HepG2 (cell line): ENCODE results near the gene EFNA2. TPM values are rescaled to one million over a fixed set of nuclear protein-coding genes. Genes with fewer than 3 reads are reported as not detected.

Source experiments
- ATAC-seq: fragments of 200-7000 bp; cut with Tn5 transposase; 3 replicates; pipeline ENCODE4 v1.9.1; 2020; ENCODE audit warnings: mild to moderate bottlenecking, moderate library complexity
- BruUV-seq: library from RNA; stranded (reverse); fragments of 400-500 nt; replicated peaks from 2 replicates; lab custom pipeline; 2021; lab: Mats Ljungman, UMichigan
- CTCF ChIA-PET: fragments of 300-600 bp; formaldehyde crosslinking; extraction: SDS; loops from one replicate; lab custom pipeline; 2021; ENCODE audit warnings: low total read pairs, inconsistent platforms, low intra/inter-chr PET ratio; lab: Yijun Ruan, JAX
- POLR2A ChIA-PET: fragments of 350-600 bp; sonication (Branson Sonifier 250); formaldehyde crosslinking; loops from one replicate; lab custom pipeline; 2020; ENCODE audit warnings: antibody characterized with exemption, inconsistent platforms; lab: Yijun Ruan, JAX
- DNase-seq: peaks from one replicate; pipeline ENCODE4 v3.0.0-alpha.2; 2015; ENCODE audit warnings: low spot score
- FAIRE-seq: peaks from 3 replicates; lab custom pipeline; 2011; peaks lifted over from hg19 to GRCh38; lab: Jason Lieb, UNC
- H2AFZ ChIP-seq: one replicate; pipeline ENCODE4 v1.6.1; 2011; ENCODE audit warnings: low read length, inconsistent platforms
- H3K27ac ChIP-seq: fragments of 300-600 bp; 3 replicates; pipeline ENCODE4 v1.8.0; 2011; ENCODE audit warnings: mixed run types, mild to moderate bottlenecking, mixed read lengths, low read length, inconsistent platforms; ENCODE audit not compliant: insufficient read depth; ENCODE audit errors: extremely low read length
- H3K27me3 ChIP-seq, 2 experiments: fragments of 200-600 bp in 1 of 2; 2 replicates in 1 of 2; 3 replicates in 1 of 2; pipeline versions ENCODE4 v1.6.0 to v1.8.0; 2011; ENCODE audit warnings: low read length in 2 of 2, mild to moderate bottlenecking in 2 of 2, moderate library complexity in 2 of 2, inconsistent platforms in 1 of 2; ENCODE audit not compliant: insufficient read depth in 2 of 2, control insufficient read depth in 1 of 2
- H3K36me3 ChIP-seq, 2 experiments: fragments of 200-600 bp in 1 of 2; replicated peaks in 1 of 2; 2 replicates in 1 of 2; 3 replicates in 1 of 2; pipeline versions ENCODE4 v1.5.1 to v1.8.0; 2011; ENCODE audit warnings: low read length in 2 of 2, inconsistent platforms in 1 of 2; ENCODE audit not compliant: insufficient read depth in 2 of 2, control insufficient read depth in 1 of 2
- H3K4me1 ChIP-seq: 2 replicates; pipeline ENCODE4 v1.5.1; 2012; ENCODE audit warnings: low read length, inconsistent platforms; ENCODE audit not compliant: insufficient read depth
- H3K4me2 ChIP-seq: 2 replicates; pipeline ENCODE4 v1.6.0; 2011; ENCODE audit warnings: low read depth, low read length, inconsistent platforms
- H3K4me3 ChIP-seq, 3 experiments: fragments of 200-600 bp in 1 of 3; sonication (generic), shearing (Covaris generic) in 1 of 3; replicated peaks in 1 of 3; 2 replicates each; pipeline ENCODE4 v1.5.1; 2011 to 2016; ENCODE audit warnings: low read length in 3 of 3, inconsistent platforms in 2 of 3, low read depth in 2 of 3, mild to moderate bottlenecking in 2 of 3, control low read depth in 1 of 3, mixed read lengths in 1 of 3; ENCODE audit not compliant: insufficient read depth in 1 of 3
- H3K79me2 ChIP-seq: one replicate; pipeline ENCODE4 v1.6.1; 2011; ENCODE audit warnings: low read length, inconsistent platforms; ENCODE audit not compliant: insufficient read depth
- H3K9ac ChIP-seq: 2 replicates; pipeline ENCODE4 v1.6.0; 2011; ENCODE audit warnings: mild to moderate bottlenecking, low read depth, low read length, inconsistent platforms; ENCODE audit not compliant: insufficient read depth
- H3K9me3 ChIP-seq: 2 replicates; pipeline ENCODE4 v1.5.1; 2012; ENCODE audit warnings: mild to moderate bottlenecking, low read length
- H4K20me1 ChIP-seq: 2 replicates; pipeline ENCODE4 v1.6.0; 2011; ENCODE audit warnings: inconsistent platforms, mild to moderate bottlenecking, low read length, moderate library complexity; ENCODE audit not compliant: insufficient read depth
- HOXD1 ChIP-seq: sonication (generic); formaldehyde crosslinking; IDR thresholded peaks from 2 replicates; pipeline ENCODE4 v1.5.0; 2020; ENCODE audit warnings: missing genetic modification reagents
- PTBP1 ChIP-seq: fragments of 200-400 bp; formaldehyde crosslinking; IDR thresholded peaks from 2 replicates; pipeline ENCODE4 v1.6.1; 2018; ENCODE audit warnings: low read length, low read depth; ENCODE audit not compliant: poor library complexity, severe bottlenecking
- SMYD3 ChIP-seq: sonication (generic); formaldehyde crosslinking; IDR thresholded peaks from 2 replicates; pipeline ENCODE4 v1.8.1; 2023; ENCODE audit warnings: mild to moderate bottlenecking, missing genetic modification reagents
- THYN1 ChIP-seq: sonication (generic); formaldehyde crosslinking; IDR thresholded peaks from 2 replicates; pipeline ENCODE4 v1.8.1; 2023; ENCODE audit warnings: low read depth, mild to moderate bottlenecking, moderate library complexity, missing genetic modification reagents, borderline replicate concordance
- ZNF367 ChIP-seq: sonication (generic); formaldehyde crosslinking; IDR thresholded peaks from 2 replicates; pipeline ENCODE4 v1.4.0; 2020; ENCODE audit warnings: missing genetic modification reagents, borderline replicate concordance
- ZNF597 ChIP-seq: sonication (generic); formaldehyde crosslinking; IDR thresholded peaks from 2 replicates; pipeline ENCODE4 v1.5.0; 2020; ENCODE audit warnings: missing genetic modification reagents
- WGBS: methylation state at CpG from one replicate; pipeline ENCODE4 v1.1.6; 2017; ENCODE audit warnings: low lambda C conversion rate; 5-methylcytosine and 5-hydroxymethylcytosine counted together
- in situ Hi-C: cut with HindIII; loops from 2 replicates; pipeline ENCODE4 v1.10.0; 2017; ENCODE audit warnings: low pct_unique_long_range_greater_than_20kb; ENCODE audit not compliant: extremely low pct_ligation_motif_present
- intact Hi-C: fragments of 100-400 bp; cut with micrococcal nuclease; formaldehyde crosslinking; loops from one replicate; pipeline ENCODE4 v1.10.0; 2022; ENCODE audit not compliant: unreplicated experiment
- polyA plus RNA-seq, 8 experiments: library from polyadenylated mRNA; depleted of rRNA in 3 of 8; stranded (reverse) in 7 of 8; unstranded in 1 of 8; fragments of >200 nt; fragmentation: Illumina TruSeq in 4 of 8; extraction: Trizol in 4 of 8; gene quantifications; 2 replicates each; pipeline versions ENCODE4 v1.2.1 to v1.2.3, GENCODE V29; 2011 to 2016; ENCODE audit warnings: low read depth in 4 of 8, missing spikeins in 1 of 8, mixed read lengths in 1 of 8; ENCODE audit not compliant: insufficient read depth in 1 of 8
- total RNA-seq, 5 experiments: library from RNA; depleted of rRNA; stranded (reverse); fragments of >200 nt; fragmentation: Illumina TruSeq; extraction: Trizol; gene quantifications; 2 replicates each; pipeline ENCODE4 v1.2.3, GENCODE V29; 2016; ENCODE audit warnings: low read depth in 1 of 5
- TF ChIP-seq, protein P1 (sequence below): sonication (generic); formaldehyde crosslinking; IDR thresholded peaks from 2 replicates; pipeline ENCODE4 v1.4.0; 2020; ENCODE audit warnings: missing genetic modification reagents

Gene EFNA2
- total and polyA plus RNA-seq, 2 of the 13 experiments (the other 11 are each of a cell fraction or from before 2014, with no cell fraction given) = 6.0 to 9.9 TPM

GRCh38 chr19:1239420-1239795 lies 46.3 kb upstream of the EFNA2 start:
- intact Hi-C loops = no loop called here
- CTCF ChIA-PET = interaction anchor here (1.1 to 2.2 kb wide), 2 partner anchors 18 to 21 kb away, joined by 3 to 17 read pairs; no protein-coding TSS in a partner anchor
- H3K36me3 ChIP-seq = peaks cover 0 to 1% of the 10 kb centered on the region in 2 experiments; a peak in 1 of 5 replicates
- peak overlapping the region; percentile 81 for H3K4me2 ChIP-seq
- no peaks in the 10 kb centered on the region for H3K9me3 ChIP-seq
- ATAC-seq (no peak), FAIRE-seq (no peak), DNase-seq (no peak)
- peaks cover 45% of the 10 kb centered on the region for H3K4me1 ChIP-seq
- peak overlapping the region; percentile 21 for H3K27ac ChIP-seq
- no peak overlapping the region for H2AFZ ChIP-seq
- POLR2A ChIA-PET = interaction anchor here (0.9 to 10.1 kb wide), 6 partner anchors 14 to 141 kb away, joined by 3 to 469 read pairs (median 4); partner anchors contain the start of gene CIRBP
- TF ChIP-seq SMYD3 (CRISPR knock-in tag) (no peak), HOXD1 (CRISPR knock-in tag) (no peak), ZNF367 (CRISPR knock-in tag) (no peak), THYN1 (CRISPR knock-in tag) (no peak), ZNF597 (CRISPR knock-in tag) (no peak), PTBP1 (peak; percentile 13)
- TF ChIP-seq, protein P1, sequence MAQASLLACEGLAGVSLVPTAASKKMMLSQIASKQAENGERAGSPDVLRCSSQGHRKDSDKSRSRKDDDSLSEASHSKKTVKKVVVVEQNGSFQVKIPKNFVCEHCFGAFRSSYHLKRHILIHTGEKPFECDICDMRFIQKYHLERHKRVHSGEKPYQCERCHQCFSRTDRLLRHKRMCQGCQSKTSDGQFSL = 0 out of 2 replicates have a peak, but pooled peaks have one; percentile 26
- H3K4me3 ChIP-seq = peak overlapping the region in 1 of 3 experiments; percentile 66; a peak in 1 of 6 replicates
- peaks cover 22% of the 10 kb centered on the region for H3K79me2 ChIP-seq
- in situ Hi-C loops = no loop called here
- no TSS peak for BruUV-seq
- 77% methylated on average over 9 of the region's 11 CpGs for WGBS
- peak overlapping the region; percentile 61; the same call in 1 of the 2 replicates for H3K9ac ChIP-seq
- no peaks in the 10 kb centered on the region for H4K20me1 ChIP-seq
- no peaks in the 10 kb centered on the region for H3K27me3 ChIP-seq
